NB4 (cell line): ENCODE measurements around the gene C16orf90.

Source experiments
- CTCF ChIP-seq: IDR thresholded peaks from one replicate; pipeline ENCODE4 v1.5.1; 2012; ENCODE audit warnings: low read depth, low read length
- MAX ChIP-seq: IDR thresholded peaks from 2 replicates; pipeline ENCODE4 v1.6.1; 2011; ENCODE audit warnings: low read depth, low read length
- MYC ChIP-seq: IDR thresholded peaks from 2 replicates; pipeline ENCODE4 v1.6.1; 2011; ENCODE audit warnings: low read depth, low read length
- POLR2A ChIP-seq: IDR thresholded peaks from 2 replicates; pipeline ENCODE4 v1.6.1; 2011; ENCODE audit warnings: mild to moderate bottlenecking; ENCODE audit not compliant: insufficient read length; ENCODE audit errors: extremely low read depth

- TF ChIP-seq CTCF (no peak), MAX (no peak), POLR2A (no peak), MYC (no peak)
Measured at GRCh38 chr16:3471518-3472176, 23.6 kb downstream of the C16orf90 start.
